PC-3 (cell line): Measurements from ENCODE around the gene MN1. TPM values are rescaled to one million over a fixed set of nuclear protein-coding genes. Genes with fewer than 3 reads are reported as not detected.

Experiments used
- ATAC-seq: fragments of 200-7000 bp; cut with Tn5 transposase; 2 replicates; pipeline ENCODE4 v1.9.1; 2020; ENCODE audit warnings: mild to moderate bottlenecking, moderate library complexity
- BruUV-seq: library from RNA; stranded (reverse); fragments of 400-500 nt; replicated peaks from 2 replicates; lab custom pipeline; 2021; lab: Mats Ljungman, UMichigan
- CTCF ChIA-PET: fragments of 300-600 bp; sonication (Branson Sonifier 250); formaldehyde crosslinking; loops from one replicate; lab custom pipeline; 2022; ENCODE audit warnings: antibody characterized with exemption; lab: Charles Lee
- POLR2A ChIA-PET: fragments of 300-600 bp; sonication (Branson Sonifier 250); formaldehyde crosslinking; loops from one replicate; lab custom pipeline; 2022; ENCODE audit warnings: antibody characterized with exemption; ENCODE audit not compliant: unreplicated experiment; lab: Charles Lee
- DNase-seq: peaks from one replicate; pipeline ENCODE4 v3.0.0-alpha.2; 2015
- H2AFZ ChIP-seq: fragments of 300-600 bp; sonication (generic); 2 replicates; pipeline ENCODE4 v1.6.0; 2016; ENCODE audit warnings: antibody characterized with exemption, low read length
- H3F3A ChIP-seq: fragments of 300-600 bp; sonication (generic); one replicate; pipeline ENCODE4 v1.6.0; 2017; ENCODE audit warnings: antibody characterized with exemption, low read length, control low read depth, mild to moderate bottlenecking; ENCODE audit not compliant: unreplicated experiment
- H3K27ac ChIP-seq: fragments of 300-600 bp; sonication (generic); 2 replicates; pipeline ENCODE4 v1.5.1; 2016; ENCODE audit warnings: mild to moderate bottlenecking, low read length
- H3K27me3 ChIP-seq: fragments of 300-600 bp; sonication (generic); 2 replicates; pipeline ENCODE4 v1.6.1; 2016; ENCODE audit warnings: low read length, mixed read lengths
- H3K36me3 ChIP-seq: fragments of 300-600 bp; sonication (generic); 2 replicates; pipeline ENCODE4 v1.6.1; 2016; ENCODE audit warnings: low read depth, mixed run types, low read length, mixed read lengths
- H3K4me1 ChIP-seq: fragments of 300-600 bp; sonication (generic); 2 replicates; pipeline ENCODE4 v1.5.1; 2016; ENCODE audit warnings: low read length; ENCODE audit not compliant: insufficient read depth
- H3K4me2 ChIP-seq: fragments of 300-600 bp; sonication (generic); 2 replicates; pipeline ENCODE4 v1.6.0; 2016; ENCODE audit warnings: low read length
- H3K4me3 ChIP-seq: fragments of 300-600 bp; sonication (generic); 2 replicates; pipeline ENCODE4 v1.5.1; 2016; ENCODE audit warnings: mild to moderate bottlenecking, low read length, mixed read lengths
- H3K79me2 ChIP-seq: fragments of 300-600 bp; sonication (generic); 2 replicates; pipeline ENCODE4 v1.6.1; 2017; ENCODE audit warnings: low read length, mixed read lengths
- H3K9ac ChIP-seq: fragments of 300-600 bp; sonication (generic); 2 replicates; pipeline ENCODE4 v1.6.0; 2016; ENCODE audit warnings: mild to moderate bottlenecking, low read length
- H3K9me2 ChIP-seq: fragments of 300-600 bp; sonication (generic); replicated peaks from 2 replicates; pipeline ENCODE4 v1.6.1; 2016; ENCODE audit warnings: mixed run types, low read length, mixed read lengths
- H3K9me3 ChIP-seq: fragments of 300-600 bp; sonication (generic); 2 replicates; pipeline ENCODE4 v1.6.1; 2016; ENCODE audit warnings: low read length, mixed read lengths
- H4K20me1 ChIP-seq: fragments of 300-600 bp; sonication (generic); 2 replicates; pipeline ENCODE4 v1.6.1; 2016; ENCODE audit warnings: low read length, mixed read lengths
- CTCF ChIP-seq: fragments of 300-600 bp; sonication (generic); conservative IDR thresholded peaks from 2 replicates; pipeline ENCODE4 v1.5.1; 2017; ENCODE audit warnings: antibody characterized with exemption, low read depth, mild to moderate bottlenecking, low read length
- EZH2 ChIP-seq: fragments of 300-600 bp; sonication (generic); IDR thresholded peaks from one replicate; pipeline ENCODE4 v1.6.1; 2017; ENCODE audit warnings: antibody characterized with exemption, mild to moderate bottlenecking, low read length; ENCODE audit not compliant: unreplicated experiment
- EZH2phosphoT487 ChIP-seq: fragments of 300-600 bp; sonication (generic); IDR thresholded peaks from 2 replicates; pipeline ENCODE4 v1.6.1; 2018; ENCODE audit warnings: mild to moderate bottlenecking, antibody characterized with exemption, low read length, borderline replicate concordance
- intact Hi-C: fragments of 100-400 bp; cut with micrococcal nuclease; formaldehyde crosslinking; loops from 2 replicates; pipeline ENCODE4 v1.9.0; 2023
- total RNA-seq: library from RNA; depleted of rRNA; stranded (reverse); fragments of >200 nt; gene quantifications from 2 replicates; pipeline ENCODE4 v1.2.3, GENCODE V29; 2014

The MN1 gene
- total RNA-seq, 1 experiment from 2014 or later, result 2.7 TPM

- H3K9me3 ChIP-seq, result no peaks in the 10 kb centered on the region
- peaks cover 13% of the 10 kb centered on the region; the same call in 1 of the 2 replicates for H3K4me1 ChIP-seq
- H2AFZ ChIP-seq, result no peak overlapping the region
- DNase-seq, result no peak
- intact Hi-C loops, result no loop called here
- no peaks in the 10 kb centered on the region for H3K36me3 ChIP-seq
- TF ChIP-seq EZH2phosphoT487, result no peak
- TF ChIP-seq EZH2, result no peak
- TF ChIP-seq CTCF, result no peak
- ChIA-PET CTCF (no interaction called here), POLR2A (no interaction called here)
- no peak overlapping the region for H3K9ac ChIP-seq
- H3K4me2 ChIP-seq, result no peak overlapping the region
- no peaks in the 10 kb centered on the region for H3F3A ChIP-seq
- peaks cover 17% of the 10 kb centered on the region for H3K27me3 ChIP-seq
- H4K20me1 ChIP-seq, result no peaks in the 10 kb centered on the region
- no peaks in the 10 kb centered on the region for H3K9me2 ChIP-seq
- no peak overlapping the region for H3K27ac ChIP-seq
- no peaks in the 10 kb centered on the region for H3K79me2 ChIP-seq
- ATAC-seq, result no peak
- BruUV-seq, result no TSS peak
- H3K4me3 ChIP-seq, result no peak overlapping the region
Observed at GRCh38 chr22:27797520-27798391, 3.8 kb downstream of the MN1 start.

- TF ChIP-seq EZH2phosphoT487, result no peak
- TF ChIP-seq CTCF, result no peak
- H3K4me3 ChIP-seq, result no peak overlapping the region
- H3K9me3 ChIP-seq, result no peaks in the 10 kb centered on the region
- no peak overlapping the region for H3K27ac ChIP-seq
- no peaks in the 10 kb centered on the region for H3K9me2 ChIP-seq
- H2AFZ ChIP-seq, result no peak overlapping the region
- no peak overlapping the region for H3K4me2 ChIP-seq
- ChIA-PET POLR2A (no interaction called here), CTCF (no interaction called here)
- DNase-seq, result no peak
- no peak overlapping the region for H3K9ac ChIP-seq
- H3K4me1 ChIP-seq, result peaks cover 13% of the 10 kb centered on the region; the same call in 1 of the 2 replicates
- H3K36me3 ChIP-seq, result no peaks in the 10 kb centered on the region
- H3K79me2 ChIP-seq, result no peaks in the 10 kb centered on the region
- ATAC-seq, result no peak
- peaks cover 17% of the 10 kb centered on the region for H3K27me3 ChIP-seq
- intact Hi-C loops, result no loop called here
- H4K20me1 ChIP-seq, result no peaks in the 10 kb centered on the region
- no TSS peak for BruUV-seq
- no peaks in the 10 kb centered on the region for H3F3A ChIP-seq
Observed at GRCh38 chr22:27796829-27797519, 4.6 kb downstream of the MN1 start.
